ENCODE measurements around the gene TMEM184B.

GRCh38 chr22:38235240-38235850 is 37.5 kb downstream of the TMEM184B start:
- TF ChIP-seq CTCF (IDR thresholded peaks at IDR 0.05): no peak
- no peak for TF ChIP-seq POLR2A (IDR thresholded peaks at IDR 0.05)
